Measurements from ENCODE around the gene APBB1IP. TPM values are rescaled to one million over a fixed set of nuclear protein-coding genes. Genes with fewer than 3 reads are reported as not detected.
"Not testable (repeated sequence)": the region's sequence is repeated elsewhere in the genome, so short reads cannot be mapped to it uniquely, and the experiment has no call there.

The APBB1IP gene
- polyA plus RNA-seq, 1 donor: 3.9 TPM

DNA sequence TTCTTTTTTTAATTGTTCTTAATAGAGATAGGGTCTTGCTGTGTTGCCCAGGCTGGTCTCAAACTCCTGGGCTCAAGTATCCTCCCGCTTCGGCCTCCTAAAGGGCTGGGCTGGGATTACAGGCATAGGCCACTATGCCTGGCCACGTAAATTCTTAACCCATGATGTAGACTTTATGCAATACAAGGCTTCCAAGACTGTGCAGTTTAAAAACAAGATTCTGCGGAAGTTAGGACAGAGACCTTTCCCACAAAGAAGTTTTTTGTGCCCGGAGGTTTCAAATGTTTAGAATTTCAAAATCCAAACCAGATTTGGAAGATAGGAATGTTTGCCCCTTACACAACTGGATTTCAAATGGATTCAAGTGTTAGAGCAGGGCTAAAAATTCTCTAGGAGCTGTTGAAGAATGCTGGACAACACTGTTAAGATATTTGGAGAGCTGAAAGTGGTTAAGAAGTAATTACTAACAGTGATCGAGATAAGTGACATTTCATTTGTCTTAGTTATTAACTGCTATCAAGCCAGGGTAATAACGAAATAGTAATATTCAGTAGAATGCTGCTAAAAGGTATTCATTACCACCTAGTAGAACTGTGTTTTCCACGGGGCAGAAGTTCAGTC lies 7.4 kb downstream of the APBB1IP start:
- DNase-seq: no peak

DNA sequence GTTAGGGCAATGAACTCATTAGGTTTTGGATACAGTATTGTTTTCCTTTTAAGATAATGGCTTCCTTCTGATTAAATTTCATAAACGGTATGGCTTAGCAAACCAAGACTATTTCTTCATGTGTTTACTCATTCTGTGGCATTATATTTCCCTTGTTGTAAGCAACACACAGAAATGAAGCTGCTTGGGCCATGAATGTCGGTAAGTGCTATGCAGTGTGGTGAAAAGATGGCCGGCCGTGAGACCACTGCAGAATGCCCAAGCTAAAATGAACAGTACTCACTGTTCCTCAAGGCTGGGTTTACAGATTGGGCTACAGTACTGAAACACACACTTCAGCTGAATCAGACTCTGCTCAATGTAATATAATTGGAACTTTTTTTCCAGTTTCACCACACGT lies 8.1 kb downstream of the APBB1IP start:
- no peak for DNase-seq

DNA sequence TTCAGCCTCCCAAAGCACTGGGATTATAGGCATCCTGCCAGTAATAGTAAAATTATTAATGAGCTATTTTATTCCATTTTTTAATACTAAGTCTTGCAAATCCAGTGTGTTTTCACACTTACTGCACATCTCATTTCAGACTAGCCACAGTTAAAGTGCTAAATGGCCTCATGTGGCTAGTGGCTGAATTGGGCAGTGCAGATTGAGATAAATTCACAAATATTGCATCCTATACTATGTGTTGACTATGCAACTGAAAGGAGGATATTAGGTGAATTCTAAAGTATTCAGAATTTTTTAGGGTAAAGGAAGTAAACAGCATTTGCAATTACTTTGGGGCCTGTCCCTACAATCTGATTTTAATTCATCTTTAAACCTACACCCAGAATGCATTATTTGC lies 10.2 kb downstream of the APBB1IP start:
- no peak for DNase-seq

DNA sequence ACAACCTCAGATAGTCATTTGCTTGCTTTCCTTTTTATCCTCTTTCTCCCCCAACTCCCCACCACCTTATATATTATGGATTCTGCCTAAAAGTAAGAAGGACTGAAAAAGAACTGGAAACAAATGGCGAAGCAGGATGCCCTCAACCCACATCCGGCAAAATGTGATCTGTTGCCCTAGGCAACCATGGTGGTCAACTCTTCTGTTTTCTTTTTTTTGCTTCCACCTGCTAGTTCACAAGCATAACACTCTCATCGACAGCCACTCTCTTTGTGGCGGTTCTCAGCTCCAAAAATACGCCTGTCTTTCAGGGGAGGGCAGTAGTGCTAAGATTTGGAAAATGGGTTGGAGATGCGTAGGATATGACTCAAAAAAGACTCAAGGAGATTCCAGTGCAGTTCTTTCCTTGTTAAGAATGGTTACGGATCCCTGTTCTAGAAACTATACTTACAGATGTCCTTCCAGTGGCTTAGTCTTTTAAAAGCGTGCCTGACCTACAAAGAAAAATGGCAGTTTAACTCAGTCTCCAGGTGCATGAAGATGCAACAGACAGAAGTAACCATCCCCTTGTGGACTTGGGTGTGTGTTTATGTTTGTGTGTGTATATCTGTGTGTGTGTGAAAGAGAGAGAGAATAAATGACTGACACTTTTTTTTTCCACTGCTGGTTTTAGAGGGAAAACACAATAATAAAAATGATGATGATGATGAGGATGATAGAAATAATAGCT lies 10.7 kb downstream of the APBB1IP start:
- no peak for DNase-seq

DNA sequence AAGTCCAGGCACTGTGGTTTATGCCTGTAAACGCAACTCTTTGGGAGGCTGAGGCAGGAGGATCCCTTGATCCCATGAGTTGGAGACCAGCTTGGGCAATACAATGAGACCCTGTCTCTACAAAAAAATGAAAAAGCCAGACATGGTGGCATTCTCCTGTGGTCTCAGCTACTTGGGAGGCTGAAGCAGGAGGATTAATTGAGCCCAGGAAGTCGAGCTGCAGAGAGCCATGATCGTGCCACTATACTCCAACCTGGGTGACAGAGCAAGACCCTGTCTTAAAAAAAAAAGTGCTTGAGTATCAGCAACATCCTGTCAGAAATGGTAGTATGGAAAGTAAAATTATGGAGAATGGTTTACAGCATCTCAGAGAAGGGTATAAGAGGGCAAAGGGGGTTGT lies 11.6 kb downstream of the APBB1IP start:
- DNase-seq: no peak

DNA sequence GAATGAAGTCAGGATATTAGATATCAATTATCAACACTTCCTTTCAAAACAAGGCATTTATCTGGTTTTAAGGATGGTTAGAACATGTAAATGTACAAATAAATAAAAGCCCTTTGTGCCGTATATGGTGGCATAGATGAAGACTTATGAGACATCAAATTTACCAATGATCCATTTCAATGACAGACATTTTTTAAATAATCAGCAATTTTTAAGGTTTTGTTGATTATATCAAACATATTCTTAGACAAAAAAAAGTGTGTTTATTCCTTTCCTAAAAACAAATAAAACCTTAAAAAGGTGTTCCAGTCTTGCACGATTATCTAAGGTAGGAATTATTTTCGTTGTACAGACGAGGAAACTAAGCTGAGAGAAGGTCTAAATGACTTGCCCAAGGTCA lies 13.8 kb downstream of the APBB1IP start:
- DNase-seq: no peak

DNA sequence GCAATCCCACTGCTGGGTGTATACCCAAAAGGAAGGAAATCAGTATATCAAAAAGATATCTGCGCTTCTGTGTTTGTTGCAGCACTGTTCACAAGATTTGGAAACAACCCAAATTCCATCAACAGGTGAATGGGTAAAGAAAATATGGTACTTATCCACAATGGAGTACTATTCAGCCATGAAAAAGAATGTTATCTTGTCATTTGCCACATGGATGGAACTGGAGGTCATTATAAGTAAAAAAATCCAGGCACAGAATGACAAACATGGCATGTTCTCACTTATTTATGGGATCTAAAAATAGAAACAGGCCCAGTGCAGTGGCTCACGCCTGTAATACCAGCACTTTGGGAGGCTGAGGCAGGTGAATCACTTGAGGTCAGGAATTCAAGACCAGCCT lies 15.7 kb downstream of the APBB1IP start:
- DNase-seq: no peak

DNA sequence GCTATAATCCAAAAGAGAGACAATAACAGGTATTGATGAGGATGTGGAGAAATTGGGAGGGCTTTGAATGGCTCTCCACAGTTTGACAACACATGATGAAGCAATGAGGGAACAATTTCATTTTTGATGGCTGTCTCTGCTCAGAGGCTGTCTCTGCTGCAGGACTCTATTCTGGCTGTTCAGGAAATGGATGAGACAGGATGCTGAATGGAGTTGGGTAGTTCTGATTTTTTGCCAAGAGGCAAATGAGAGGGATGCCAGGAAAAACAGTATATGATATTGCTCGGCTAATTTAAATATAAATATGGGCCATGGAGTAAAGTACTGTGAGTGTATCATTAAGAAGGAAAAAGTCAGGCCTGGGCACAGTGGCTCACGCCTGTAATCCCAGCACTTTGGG lies 16.8 kb downstream of the APBB1IP start:
- DNase-seq: no peak

DNA sequence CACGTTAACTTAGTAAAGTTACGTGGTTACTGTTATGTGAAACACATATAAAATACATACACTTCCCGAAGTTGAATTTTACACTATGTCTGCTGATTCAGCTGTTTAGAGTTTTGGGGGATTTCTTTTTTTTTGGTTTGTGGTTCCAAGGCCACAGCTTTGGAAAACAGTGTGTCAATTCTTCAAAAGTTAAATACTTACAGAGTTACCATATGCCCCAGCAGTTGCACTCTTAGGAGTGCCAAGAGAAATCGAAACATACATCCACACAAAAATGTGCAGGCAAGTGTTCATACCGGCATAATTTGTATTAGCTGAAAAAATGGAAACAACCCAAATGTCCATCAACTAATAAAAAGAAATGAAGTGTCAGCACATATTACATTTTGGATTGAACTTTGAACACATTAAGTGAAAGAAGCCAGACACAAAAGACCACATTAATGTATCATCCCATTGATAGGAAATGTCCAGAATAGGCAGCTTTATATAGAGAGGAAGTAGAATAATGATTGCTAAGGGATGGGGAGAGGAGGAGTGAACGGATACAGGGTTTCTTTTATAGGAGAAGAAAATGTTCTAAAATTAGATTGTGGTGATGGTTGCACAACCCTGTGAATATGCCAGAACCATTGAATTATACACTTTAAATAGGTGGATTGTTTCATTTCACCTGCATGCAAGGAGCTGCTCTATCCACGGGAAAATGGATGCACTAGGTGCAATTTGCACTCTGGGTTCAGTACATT lies 17.6 kb downstream of the APBB1IP start:
- DNase-seq: no peak

DNA sequence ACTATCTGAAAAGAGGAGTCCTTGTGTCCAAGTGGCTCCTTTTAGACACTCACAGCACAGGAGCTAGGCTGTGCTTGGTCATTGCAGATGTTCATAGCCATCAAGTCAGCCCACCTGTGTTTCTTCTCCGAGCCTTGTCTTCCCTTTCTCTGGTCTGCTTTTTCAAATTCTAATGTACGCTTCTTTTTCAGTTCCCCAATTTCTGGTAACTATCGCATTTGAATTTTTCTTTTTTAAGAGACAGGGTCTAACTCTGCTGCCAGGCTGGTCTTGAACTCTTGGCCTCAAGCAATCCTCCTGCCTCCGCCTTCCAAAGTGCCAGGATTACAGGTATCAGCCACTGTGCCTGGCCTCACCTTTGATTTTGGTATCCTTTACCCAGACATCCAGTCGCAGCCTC lies 18.9 kb downstream of the APBB1IP start:
- no peak for DNase-seq

DNA sequence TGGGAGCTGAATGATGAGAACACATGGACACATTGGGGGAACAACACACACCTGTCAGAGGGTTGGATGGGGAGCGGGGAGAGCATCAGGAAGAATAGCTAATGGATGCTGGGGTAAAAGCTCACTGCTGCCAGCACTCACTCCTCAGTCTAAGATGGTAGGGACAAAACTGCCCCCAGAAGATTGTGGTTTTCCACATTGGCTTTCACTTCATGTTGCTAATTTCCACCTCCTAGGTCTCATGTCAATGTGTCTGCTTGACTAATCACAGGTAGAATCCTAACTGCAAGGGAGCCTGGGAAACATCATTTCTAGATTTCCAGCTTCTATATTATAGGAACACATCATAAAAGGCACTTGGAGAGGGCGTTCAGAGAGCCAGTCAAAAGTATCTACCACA lies 22.6 kb downstream of the APBB1IP start:
- no peak for DNase-seq

DNA sequence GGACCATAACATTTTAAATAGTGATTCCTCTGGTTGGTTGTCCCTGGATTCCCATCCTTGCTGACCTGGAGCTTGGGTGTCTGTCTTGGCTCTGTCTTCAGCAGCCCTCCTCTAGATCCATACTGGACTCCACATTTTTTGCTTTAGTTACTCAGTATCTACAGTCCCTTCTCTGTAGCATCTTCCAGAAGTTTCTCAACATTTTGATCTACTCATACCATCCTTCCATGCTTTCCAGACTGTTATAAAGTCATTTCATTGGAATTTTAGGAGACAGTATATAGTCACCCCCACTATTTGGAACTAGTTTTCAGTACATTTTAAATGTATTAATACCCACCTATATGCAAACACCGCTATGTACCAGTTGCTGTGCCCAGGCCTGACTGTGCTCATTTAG lies 25.8 kb downstream of the APBB1IP start:
- no peak for DNase-seq

DNA sequence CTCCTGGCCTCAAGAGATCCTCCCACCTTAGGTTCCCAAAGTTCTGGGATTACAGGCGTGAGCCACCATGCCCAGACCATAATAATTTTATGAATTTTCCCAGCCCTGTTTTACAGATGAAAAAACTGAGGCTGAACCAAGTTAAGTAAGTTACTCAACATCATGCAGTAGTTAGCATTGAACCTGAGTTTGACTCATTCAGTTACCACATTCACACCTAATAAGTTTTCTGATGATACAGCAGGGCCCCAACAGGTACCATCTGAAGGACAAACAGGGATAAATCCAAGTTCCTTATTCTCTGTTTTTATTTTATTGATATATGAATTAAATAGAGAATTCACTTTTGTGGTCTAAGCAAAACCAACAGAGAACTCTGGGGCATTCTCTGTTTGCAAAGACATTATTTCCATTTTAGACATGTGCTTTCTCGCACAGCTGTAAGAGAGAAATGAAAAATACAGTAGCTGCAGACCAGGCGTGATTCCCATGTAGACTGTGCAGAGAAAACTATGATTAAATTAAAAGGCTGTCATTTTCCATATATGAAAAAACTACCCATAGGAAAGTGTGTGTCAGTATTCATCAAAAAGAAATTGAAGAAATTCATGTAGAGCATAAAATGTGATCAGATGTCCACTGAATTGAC lies 26.6 kb downstream of the APBB1IP start:
- DNase-seq: no peak

DNA sequence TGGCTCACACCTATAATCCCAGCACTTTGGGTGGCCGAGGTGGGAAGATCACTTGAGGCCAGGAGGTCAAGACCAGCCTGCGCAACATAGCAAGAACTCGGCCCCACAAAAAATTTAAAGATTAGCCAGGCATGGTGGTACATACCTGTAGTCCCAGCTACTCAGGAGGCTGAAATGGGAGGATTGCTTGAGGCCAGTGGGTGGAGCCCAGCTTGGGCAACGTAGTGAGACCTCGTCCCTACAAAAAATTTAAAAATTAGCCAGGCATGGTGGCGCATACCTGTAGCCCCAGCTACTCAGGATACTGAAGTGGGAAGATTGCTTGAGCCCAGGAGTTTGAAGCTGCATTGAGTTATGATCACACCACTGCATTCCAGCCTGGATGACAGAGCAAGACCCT lies 28.4 kb downstream of the APBB1IP start:
- DNase-seq: not testable (repeated sequence)

DNA sequence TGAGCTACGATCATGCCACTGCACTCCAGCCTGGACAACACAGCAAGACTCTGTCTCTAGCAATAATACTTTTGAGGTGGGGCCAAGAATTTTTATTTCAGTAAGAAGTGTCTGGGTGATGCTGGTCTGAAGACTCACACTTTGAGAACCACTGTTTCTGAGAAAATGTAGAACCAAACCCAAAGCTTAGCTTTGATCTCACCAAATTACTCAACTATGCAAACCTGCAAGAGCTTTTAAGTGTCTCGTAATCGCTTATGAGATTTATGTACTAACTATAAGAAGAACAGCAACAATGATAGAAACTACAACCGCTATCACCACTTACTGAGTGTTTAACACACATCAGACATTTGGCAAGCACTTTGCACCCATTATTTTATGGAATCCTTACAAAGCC lies 29.5 kb downstream of the APBB1IP start:
- DNase-seq: no peak

DNA sequence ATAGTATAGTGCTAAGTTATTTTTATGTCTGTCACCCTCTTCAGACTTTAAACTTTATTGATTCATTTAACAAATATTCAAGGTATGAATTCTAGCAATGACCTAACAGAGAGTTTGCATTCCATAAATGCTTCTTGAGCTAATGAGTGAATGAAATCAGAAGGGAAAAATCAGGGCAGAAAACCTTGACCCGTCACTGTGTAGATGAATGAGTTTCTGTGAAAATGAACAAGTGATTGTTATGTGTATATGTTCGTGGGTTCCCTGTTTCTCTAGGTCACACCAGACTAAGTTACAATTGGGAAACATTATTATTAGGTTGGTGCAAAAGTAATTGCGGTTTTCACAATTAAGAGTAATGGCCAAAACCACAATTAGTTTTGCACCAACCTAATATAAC lies 30.1 kb downstream of the APBB1IP start:
- DNase-seq: no peak

DNA sequence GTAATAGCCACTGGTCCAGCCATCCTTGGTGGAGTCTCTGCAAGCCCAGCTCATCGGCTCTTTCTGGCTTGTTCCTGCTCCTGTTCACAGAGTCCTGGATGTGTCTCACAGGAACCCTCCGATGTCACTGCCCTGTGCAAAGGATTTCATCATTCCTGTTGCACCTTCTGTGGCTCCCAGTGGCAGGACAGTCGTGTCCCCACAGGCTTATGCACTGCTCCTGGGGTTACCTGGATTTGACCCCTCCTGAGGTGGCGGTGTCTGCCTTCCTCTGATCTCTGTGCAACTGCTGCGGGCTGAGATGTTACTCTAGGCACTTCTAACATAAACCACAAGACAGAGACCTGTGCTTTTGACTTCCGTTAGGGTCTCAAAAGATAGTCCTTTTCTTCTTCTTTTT lies 30.6 kb downstream of the APBB1IP start:
- no peak for DNase-seq

DNA sequence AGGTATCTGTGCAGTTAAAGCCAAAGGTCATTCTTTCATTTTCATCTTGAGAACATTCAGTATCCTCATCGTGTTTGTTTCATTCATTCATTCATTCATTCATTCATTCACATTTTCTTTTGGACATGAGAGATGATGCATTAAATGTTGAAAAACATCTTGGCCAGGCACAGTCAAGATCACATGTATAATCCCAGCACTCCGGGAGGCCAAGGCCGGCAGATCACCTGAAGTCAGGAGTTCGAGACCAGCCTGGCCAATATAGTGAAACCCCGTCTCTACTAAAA lies 34.3 kb downstream of the APBB1IP start:
- no peak for DNase-seq

DNA sequence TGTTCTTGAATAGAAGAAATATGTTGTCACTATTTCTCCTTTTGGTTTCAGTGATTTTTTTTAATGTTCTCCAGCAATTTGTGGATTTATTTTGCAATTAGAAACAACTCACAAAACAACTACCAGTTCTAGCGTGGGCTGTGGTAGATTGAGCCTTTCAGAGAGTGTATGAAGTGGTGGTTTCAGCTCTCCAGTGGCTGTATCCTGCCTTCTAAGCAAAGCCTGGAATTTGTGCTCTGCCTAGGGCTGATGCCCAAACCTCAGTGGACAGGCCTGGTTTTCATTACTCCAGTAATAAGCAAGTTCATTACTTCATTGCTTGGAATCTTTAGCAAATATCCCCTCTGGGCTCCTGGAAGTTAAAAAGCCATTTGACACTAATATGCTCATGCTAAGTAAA lies 35.9 kb downstream of the APBB1IP start:
- DNase-seq: no peak

DNA sequence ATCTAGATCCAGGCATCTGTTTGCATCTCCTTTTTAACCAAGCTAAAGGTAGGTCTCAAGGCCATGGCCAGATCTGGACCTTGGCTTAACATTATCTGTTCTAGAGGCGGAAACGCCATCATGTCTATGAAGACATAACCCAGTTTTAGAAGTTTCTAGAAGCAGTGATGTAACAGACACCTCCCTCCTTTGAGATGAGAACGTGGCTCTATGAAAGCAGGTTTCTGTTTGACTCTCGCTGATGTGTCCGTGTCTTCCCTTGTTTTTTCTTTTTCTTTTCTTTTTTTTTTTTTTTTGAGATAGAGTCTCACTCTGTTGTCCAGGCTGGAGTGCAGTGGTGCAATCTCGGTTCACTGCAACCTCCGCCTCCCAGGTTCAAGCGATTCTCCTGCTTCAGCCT lies 36.7 kb downstream of the APBB1IP start:
- DNase-seq: not testable (repeated sequence)

DNA sequence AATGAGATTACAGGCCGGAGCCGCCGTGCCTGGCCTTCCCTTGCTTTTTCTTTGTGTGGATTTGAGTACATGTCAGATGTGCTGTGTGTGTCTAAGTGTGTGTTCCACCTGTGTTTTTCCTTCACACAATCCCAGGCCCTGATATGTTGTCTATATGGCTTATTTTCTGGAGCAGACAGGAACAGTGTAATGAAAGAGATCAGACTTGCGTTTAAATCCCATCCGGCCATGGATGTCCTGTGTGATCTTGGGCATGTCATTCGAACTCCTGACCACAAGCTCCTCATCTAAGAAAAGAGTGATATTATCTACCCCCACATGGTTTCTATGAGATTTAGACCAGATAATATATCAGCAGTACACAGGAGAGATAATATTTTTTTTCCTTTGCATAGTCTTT lies 37.2 kb downstream of the APBB1IP start:
- no peak for DNase-seq

DNA sequence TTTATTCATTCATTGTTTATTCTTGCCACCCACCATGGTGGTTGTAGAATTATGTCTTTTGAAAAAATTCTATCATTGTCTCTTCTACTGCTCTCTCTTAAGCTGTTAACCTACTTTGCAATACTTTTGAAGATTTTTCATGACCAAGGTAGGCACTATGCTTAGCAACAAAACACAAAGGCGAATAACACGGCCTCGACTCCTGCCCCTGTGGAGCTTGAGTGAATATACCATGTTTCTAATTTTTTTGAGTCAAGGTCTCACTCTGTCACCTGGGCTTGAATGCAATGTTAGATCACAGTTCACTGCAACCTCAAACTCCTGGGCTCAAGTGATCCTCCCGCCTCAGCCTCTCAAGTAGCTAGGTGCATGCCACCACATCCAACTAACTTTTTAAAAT lies 39.4 kb downstream of the APBB1IP start:
- no peak for DNase-seq

DNA sequence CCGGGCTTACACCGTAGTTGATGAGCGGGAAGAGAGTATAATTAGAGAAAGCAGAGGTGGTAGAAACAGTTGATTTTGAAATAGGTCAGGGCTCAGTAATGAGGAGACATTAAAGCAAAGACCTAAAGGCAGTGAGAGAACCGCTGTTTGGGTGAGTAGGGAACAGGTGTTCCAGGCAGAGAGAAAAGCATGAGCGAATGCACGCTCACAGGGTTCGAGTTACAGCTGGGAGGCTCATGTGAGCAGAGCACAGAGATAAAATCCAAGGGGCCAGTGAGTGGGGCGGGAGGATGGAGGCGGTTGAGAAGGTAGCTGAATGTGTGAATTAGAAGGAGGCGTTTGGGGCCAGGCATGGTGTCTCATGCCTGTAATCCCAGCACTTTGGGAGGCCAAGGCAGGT lies 39.9 kb downstream of the APBB1IP start:
- DNase-seq: no peak

All from hindlimb muscle (tissue), 1 donor.